HEK293 (cell line): ENCODE results near the gene DCDC2B.
A peak's percentile ranks its signal among the peaks of the same experiment; 100 is the strongest.

Experiments used
- CTCF ChIA-PET: fragments of 350-600 bp; formaldehyde crosslinking; extraction: SDS; loops from one replicate; lab custom pipeline; 2021; ENCODE audit warnings: antibody characterized with exemption; lab: Yijun Ruan, JAX
- POLR2A ChIA-PET: fragments of 300-600 bp; formaldehyde crosslinking; extraction: SDS; loops from one replicate; lab custom pipeline; 2020; ENCODE audit warnings: antibody characterized with exemption, inconsistent platforms; lab: Yijun Ruan, JAX
- H3K27ac ChIP-seq: fragments of 200-500 bp; sonication (Bioruptor generic); 2 replicates; pipeline ENCODE4 v1.5.1; 2014; ENCODE audit warnings: low read depth, low read length, control low read depth, inconsistent platforms; ENCODE audit errors: extremely low read depth
- H3K36me3 ChIP-seq, 2 experiments: fragments of 200-500 bp in 1 of 2; sonication (Bioruptor generic) in 1 of 2; 1 replicate in 1 of 2; 2 replicates in 1 of 2; pipeline ENCODE4 v1.5.1; 2014 to 2017; ENCODE audit warnings: inconsistent platforms in 2 of 2, low read length in 2 of 2; ENCODE audit not compliant: control insufficient read depth in 2 of 2, insufficient read depth in 1 of 2
- H3K4me1 ChIP-seq: fragments of 200-500 bp; sonication (Bioruptor generic); 2 replicates; pipeline ENCODE4 v1.5.1; 2014; ENCODE audit warnings: mild to moderate bottlenecking, low read length, inconsistent platforms; ENCODE audit not compliant: control insufficient read depth, insufficient read depth
- H3K4me3 ChIP-seq: 2 replicates; pipeline ENCODE4 v1.5.1; 2011; ENCODE audit warnings: low read depth, mild to moderate bottlenecking, control low read depth, low read length, moderate library complexity
- H3K9me3 ChIP-seq: fragments of 200-500 bp; sonication (Bioruptor generic); 2 replicates; pipeline ENCODE4 v1.5.1; 2014; ENCODE audit warnings: low read depth, low read length, inconsistent platforms; ENCODE audit not compliant: control insufficient read depth, insufficient read depth
- BCL11B ChIP-seq: fragments of 450-650 bp; formaldehyde crosslinking; IDR thresholded peaks from 2 replicates; pipeline ENCODE4 v1.5.1; 2016; ENCODE audit warnings: low read depth, missing biosample characterization, missing genetic modification characterization
- MYNN ChIP-seq: fragments of 450-650 bp; formaldehyde crosslinking; IDR thresholded peaks from 2 replicates; pipeline ENCODE4 v1.5.1; 2016; ENCODE audit warnings: missing biosample characterization, missing genetic modification characterization, borderline replicate concordance
- MZF1 ChIP-seq: fragments of 450-650 bp; formaldehyde crosslinking; IDR thresholded peaks from 2 replicates; pipeline ENCODE4 v1.5.1; 2017; ENCODE audit warnings: missing biosample characterization, missing genetic modification characterization, borderline replicate concordance
- PRDM1 ChIP-seq: fragments of 450-650 bp; formaldehyde crosslinking; IDR thresholded peaks from 2 replicates; pipeline ENCODE4; 2016; ENCODE audit warnings: missing biosample characterization, missing genetic modification characterization
- SETDB1 ChIP-seq: IDR thresholded peaks from one replicate; pipeline ENCODE4 v1.6.1; 2017; ENCODE audit warnings: mild to moderate bottlenecking, low read length, moderate library complexity, mixed read lengths; ENCODE audit not compliant: insufficient read length
- SP2 ChIP-seq: fragments of 450-650 bp; formaldehyde crosslinking; IDR thresholded peaks from 2 replicates; pipeline ENCODE4 v1.5.1; 2016; ENCODE audit warnings: missing biosample characterization, missing genetic modification characterization
- ZBTB7A ChIP-seq: fragments of 450-650 bp; formaldehyde crosslinking; IDR thresholded peaks from 2 replicates; pipeline ENCODE4 v1.5.1; 2016; ENCODE audit warnings: low read depth, missing biosample characterization, missing genetic modification characterization
- ZFP69B ChIP-seq: fragments of 450-650 bp; formaldehyde crosslinking; IDR thresholded peaks from 2 replicates; pipeline ENCODE4 v1.5.1; 2016; ENCODE audit warnings: missing biosample characterization, missing genetic modification characterization
- ZNF221 ChIP-seq: fragments of 450-650 bp; formaldehyde crosslinking; IDR thresholded peaks from 2 replicates; pipeline ENCODE4 v1.5.1; 2017; ENCODE audit warnings: missing biosample characterization, missing genetic modification characterization, borderline replicate concordance
- ZNF23 ChIP-seq: fragments of 450-650 bp; formaldehyde crosslinking; IDR thresholded peaks from 2 replicates; pipeline ENCODE4 v1.5.1; 2016; ENCODE audit warnings: missing biosample characterization, missing genetic modification characterization, borderline replicate concordance
- ZNF366 ChIP-seq: fragments of 450-650 bp; formaldehyde crosslinking; conservative IDR thresholded peaks from 2 replicates; pipeline ENCODE4 v1.5.1; 2016; ENCODE audit warnings: missing biosample characterization, missing genetic modification characterization
- ZNF404 ChIP-seq: fragments of 450-650 bp; formaldehyde crosslinking; IDR thresholded peaks from 2 replicates; pipeline ENCODE4 v1.5.1; 2017; ENCODE audit warnings: missing biosample characterization, missing genetic modification characterization
- ZNF555 ChIP-seq: fragments of 450-650 bp; formaldehyde crosslinking; conservative IDR thresholded peaks from 2 replicates; pipeline ENCODE4 v1.5.1; 2017; ENCODE audit warnings: missing biosample characterization, mild to moderate bottlenecking, missing genetic modification characterization, inconsistent platforms
- ZNF571 ChIP-seq: fragments of 450-650 bp; formaldehyde crosslinking; IDR thresholded peaks from 2 replicates; pipeline ENCODE4 v1.5.0; 2017; ENCODE audit warnings: missing biosample characterization, missing genetic modification characterization
- ZNF626 ChIP-seq: fragments of 450-650 bp; sonication (Bioruptor Pico); formaldehyde crosslinking; IDR thresholded peaks from 2 replicates; pipeline ENCODE4 v1.5.1; 2018; ENCODE audit warnings: missing biosample characterization, missing genetic modification characterization, inconsistent platforms
- ZNF776 ChIP-seq: fragments of 450-650 bp; formaldehyde crosslinking; IDR thresholded peaks from 2 replicates; pipeline ENCODE4 v1.5.0; 2017; ENCODE audit warnings: missing biosample characterization, missing genetic modification characterization, borderline replicate concordance
- ZNF792 ChIP-seq: fragments of 450-650 bp; formaldehyde crosslinking; IDR thresholded peaks from 2 replicates; pipeline ENCODE4 v1.5.1; 2016; ENCODE audit warnings: missing biosample characterization, missing genetic modification characterization
- TF ChIP-seq, protein P1 (sequence below): fragments of 450-650 bp; formaldehyde crosslinking; IDR thresholded peaks from 2 replicates; pipeline ENCODE4 v1.5.1; 2016; ENCODE audit warnings: missing biosample characterization, missing genetic modification characterization
- TF ChIP-seq, protein P2 (sequence below): fragments of 450-650 bp; formaldehyde crosslinking; IDR thresholded peaks from 2 replicates; pipeline ENCODE4 v1.5.1; 2016; ENCODE audit warnings: missing biosample characterization, missing genetic modification characterization

The DCDC2B gene

DNA sequence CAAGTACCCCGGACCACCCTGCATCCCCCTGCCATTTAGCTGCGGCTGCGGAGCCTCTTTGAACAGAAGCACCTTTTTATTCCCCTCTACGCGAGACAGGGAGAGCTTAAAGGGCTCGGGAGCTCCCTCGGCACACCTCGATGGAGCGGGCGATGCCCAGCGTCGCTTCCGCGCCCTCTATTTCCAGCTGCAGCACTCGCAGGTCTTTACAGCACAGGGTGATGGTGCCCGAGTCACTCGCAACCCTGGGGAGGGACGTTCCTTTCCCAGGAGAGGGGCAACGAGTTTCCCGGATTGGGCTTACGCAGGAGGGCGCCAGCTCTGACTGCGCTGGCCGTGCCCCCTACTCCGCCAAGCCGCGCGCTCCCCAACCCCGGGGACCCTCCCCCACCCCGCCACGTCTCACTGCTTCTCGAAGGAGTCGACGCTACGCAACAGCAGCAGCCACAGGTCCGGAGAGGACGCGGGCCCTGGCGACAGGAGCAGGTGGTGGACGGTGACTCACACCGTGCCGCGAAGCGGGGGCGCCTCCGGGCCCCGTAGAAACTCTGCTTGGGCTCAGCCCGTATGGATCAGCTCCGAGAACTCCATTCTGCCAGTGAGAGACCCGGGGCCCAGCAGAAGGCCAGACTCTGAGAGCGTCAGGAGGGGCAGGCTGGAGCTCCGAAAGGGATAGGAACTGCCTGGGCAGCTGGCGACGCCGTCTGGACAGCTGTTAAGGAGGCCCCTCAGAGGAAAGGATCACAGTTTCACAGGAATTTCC lies 32.3 kb downstream of the DCDC2B start:
- Histone ChIP-seq H3K4me3 (no peak overlapping the region), H3K36me3 (no peaks in the 10 kb centered on the region), H3K9me3 (no peaks in the 10 kb centered on the region), H3K4me1 (no peaks in the 10 kb centered on the region), H3K27ac (no peak overlapping the region)
- ChIA-PET POLR2A (interaction anchor here (0.6 to 1.6 kb wide), 3 partner anchors 10 to 62 kb away, joined by 3 to 6 read pairs (median 5); partner anchors contain the start of gene TXLNA), CTCF (interaction anchor here (0.6 to 5.9 kb wide), 4 partner anchors 7 to 13 kb away, joined by 3 to 33 read pairs (median 4); partner anchors contain the start of gene FAM167B)
- TF ChIP-seq, protein P1, sequence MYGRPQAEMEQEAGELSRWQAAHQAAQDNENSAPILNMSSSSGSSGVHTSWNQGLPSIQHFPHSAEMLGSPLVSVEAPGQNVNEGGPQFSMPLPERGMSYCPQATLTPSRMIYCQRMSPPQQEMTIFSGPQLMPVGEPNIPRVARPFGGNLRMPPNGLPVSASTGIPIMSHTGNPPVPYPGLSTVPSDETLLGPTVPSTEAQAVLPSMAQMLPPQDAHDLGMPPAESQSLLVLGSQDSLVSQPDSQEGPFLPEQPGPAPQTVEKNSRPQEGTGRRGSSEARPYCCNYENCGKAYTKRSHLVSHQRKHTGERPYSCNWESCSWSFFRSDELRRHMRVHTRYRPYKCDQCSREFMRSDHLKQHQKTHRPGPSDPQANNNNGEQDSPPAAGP (tag by site-specific recombination) = no peak
- TF ChIP-seq ZFP69B (tag by site-specific recombination) (no peak), ZNF221 (tag by site-specific recombination) (no peak), ZNF792 (no peak), ZNF23 (no peak), MYNN (tag by site-specific recombination) (no peak), SP2 (tag by site-specific recombination) (no peak), ZNF571 (tag by site-specific recombination) (no peak), MZF1 (tag by site-specific recombination) (no peak), ZNF555 (tag by site-specific recombination) (no peak), SETDB1 (no peak)

DNA sequence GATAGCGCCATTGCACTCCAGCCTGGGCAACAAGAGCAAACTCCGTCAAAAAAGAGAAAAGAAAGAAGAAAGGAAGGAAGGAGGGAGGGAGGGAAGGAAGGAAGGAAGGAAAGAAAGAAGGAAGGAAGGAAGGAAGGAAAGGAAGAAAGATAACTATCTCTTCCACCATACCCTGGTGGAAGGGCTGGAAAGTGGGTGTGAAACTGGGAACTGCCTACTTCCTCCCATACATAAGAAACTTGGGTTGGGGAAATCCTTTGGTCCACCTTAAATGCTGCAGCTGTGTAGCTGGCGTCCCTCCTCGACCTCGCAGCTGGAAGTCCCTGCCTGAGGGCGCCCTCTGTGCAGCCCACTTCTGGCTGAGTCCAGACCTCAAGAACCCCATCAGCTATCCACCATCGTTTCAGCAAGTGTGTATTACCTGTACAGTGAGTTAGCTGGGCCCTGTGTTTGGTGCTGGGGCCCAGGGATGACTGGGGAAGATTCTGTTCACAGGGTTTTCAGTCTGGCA lies 33.5 kb downstream of the DCDC2B start:
- CTCF ChIA-PET = interaction anchor here (0.7 kb wide), 1 partner anchor 27 kb away, joined by 6 read pairs; no protein-coding TSS in a partner anchor
- Histone ChIP-seq H3K4me1 (no peaks in the 10 kb centered on the region), H3K9me3 (no peaks in the 10 kb centered on the region), H3K27ac (no peak overlapping the region), H3K36me3 (no peaks in the 10 kb centered on the region), H3K4me3 (no peak overlapping the region)
- no peak for TF ChIP-seq ZNF626 (tag by site-specific recombination)
- TF ChIP-seq ZBTB7A (tag by site-specific recombination) = no peak
- TF ChIP-seq ZNF404 (tag by site-specific recombination) = no peak
- TF ChIP-seq PRDM1 (tag by site-specific recombination) = 0 out of 2 replicates have a peak, but pooled peaks have one; percentile 30
- TF ChIP-seq BCL11B (tag by site-specific recombination) = no peak
- TF ChIP-seq, protein P1 (tag by site-specific recombination) = no peak
- no peak for TF ChIP-seq MZF1 (tag by site-specific recombination)
- TF ChIP-seq ZNF776 (tag by site-specific recombination) = no peak
- peak; percentile 96 for TF ChIP-seq ZNF366 (tag by site-specific recombination)
- POLR2A ChIA-PET = interaction anchor here (0.8 to 1.1 kb wide), 2 partner anchors 14 to 94 kb away, joined by 3 read pairs; partner anchors contain the start of gene MARCKSL1

DNA sequence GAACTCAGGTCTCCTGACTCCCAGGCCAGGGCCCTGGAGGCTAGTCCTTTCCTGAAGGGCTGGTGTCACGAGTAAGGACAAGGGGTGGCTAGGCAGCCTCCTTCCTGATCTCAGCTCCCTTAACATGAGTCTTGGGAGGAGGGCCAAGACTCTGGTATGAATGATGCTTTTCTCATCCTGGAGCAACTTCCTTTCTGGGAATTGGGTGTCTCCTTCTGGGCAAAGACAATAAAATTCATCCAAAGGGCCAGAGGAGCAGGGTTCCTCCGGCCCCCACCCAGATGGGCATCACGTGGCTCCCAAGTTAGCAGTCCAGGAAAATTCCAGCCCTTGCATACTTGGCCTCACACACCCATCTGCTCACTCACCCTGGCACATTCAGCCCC lies 38.0 kb downstream of the DCDC2B start, which contains the start of gene FAM167B:
Gene FAM167B (plus strand): TSS at position 335 of the 386 bp plus-strand sequence. CDS start 200 bp downstream, outside the sequence.
- Histone ChIP-seq H3K4me1 (no peaks in the 10 kb centered on the region), H3K36me3 (no peaks in the 10 kb centered on the region), H3K27ac (no peak within 1 kb of the TSS), H3K9me3 (no peaks in the 10 kb centered on the region), H3K4me3 (no peak within 1 kb of the TSS)
- TF ChIP-seq, protein P2, sequence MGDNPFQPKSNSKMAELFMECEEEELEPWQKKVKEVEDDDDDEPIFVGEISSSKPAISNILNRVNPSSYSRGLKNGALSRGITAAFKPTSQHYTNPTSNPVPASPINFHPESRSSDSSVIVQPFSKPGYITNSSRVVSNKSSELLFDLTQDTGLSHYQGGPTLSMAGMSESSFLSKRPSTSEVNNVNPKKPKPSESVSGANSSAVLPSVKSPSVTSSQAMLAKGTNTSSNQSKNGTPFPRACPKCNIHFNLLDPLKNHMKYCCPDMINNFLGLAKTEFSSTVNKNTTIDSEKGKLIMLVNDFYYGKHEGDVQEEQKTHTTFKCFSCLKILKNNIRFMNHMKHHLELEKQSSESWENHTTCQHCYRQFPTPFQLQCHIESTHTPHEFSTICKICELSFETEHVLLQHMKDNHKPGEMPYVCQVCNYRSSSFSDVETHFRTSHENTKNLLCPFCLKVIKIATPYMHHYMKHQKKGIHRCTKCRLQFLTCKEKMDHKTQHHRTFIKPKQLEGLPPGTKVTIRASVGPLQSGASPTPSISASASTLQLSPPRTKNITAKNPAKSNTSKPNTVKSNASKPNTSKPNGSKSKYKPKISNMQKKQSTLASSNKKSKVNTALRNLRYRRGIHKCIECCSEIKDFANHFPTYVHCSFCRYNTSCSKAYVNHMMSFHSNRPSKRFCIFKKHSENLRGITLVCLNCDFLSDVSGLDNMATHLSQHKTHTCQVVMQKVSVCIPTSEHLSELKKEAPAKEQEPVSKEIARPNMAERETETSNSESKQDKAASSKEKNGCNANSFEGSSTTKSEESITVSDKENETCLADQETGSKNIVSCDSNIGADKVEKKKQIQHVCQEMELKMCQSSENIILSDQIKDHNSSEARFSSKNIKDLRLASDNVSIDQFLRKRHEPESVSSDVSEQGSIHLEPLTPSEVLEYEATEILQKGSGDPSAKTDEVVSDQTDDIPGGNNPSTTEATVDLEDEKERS (tag by site-specific recombination) = no peak
- CTCF ChIA-PET = interaction anchor here (0.6 to 4.3 kb wide), 7 partner anchors 8 to 84 kb away, joined by 3 to 40 read pairs (median 6); no protein-coding TSS in a partner anchor
- POLR2A ChIA-PET = interaction anchor here (1.2 to 1.5 kb wide), 2 partner anchors 10 to 44 kb away, joined by 4 to 6 read pairs; partner anchors contain the start of gene HDAC1
